GM12878 (cell line): Measurements from ENCODE around the gene JUND. TPM values are rescaled to one million over a fixed set of nuclear protein-coding genes. Genes with fewer than 3 reads are reported as not detected.

Experiments used
- ATAC-seq: fragments of 200-7000 bp; cut with Tn5 transposase; 3 replicates; pipeline ENCODE4 v1.9.1; 2020; ENCODE audit warnings: mild to moderate bottlenecking, moderate library complexity
- BruUV-seq: library from RNA; stranded (reverse); fragments of 400-500 nt; replicated peaks from 2 replicates; lab custom pipeline; 2021; lab: Mats Ljungman, UMichigan
- CTCF ChIA-PET: fragments of 300-600 bp; sonication (Branson Sonifier 250); formaldehyde crosslinking; extraction: SDS; loops from one replicate; lab custom pipeline; 2021; ENCODE audit warnings: inconsistent platforms; lab: Yijun Ruan, JAX
- POLR2A ChIA-PET: fragments of 350-600 bp; formaldehyde crosslinking; extraction: SDS; loops from one replicate; lab custom pipeline; 2021; ENCODE audit warnings: inconsistent platforms; lab: Charles Lee
- RAD21 ChIA-PET: fragments of 300-600 bp; sonication (Branson Sonifier 250); formaldehyde crosslinking; loops from one replicate; lab custom pipeline; 2023; ENCODE audit warnings: antibody characterized with exemption; ENCODE audit not compliant: unreplicated experiment; lab: Charles Lee
- SMC1A ChIA-PET: fragments of 300-600 bp; sonication (Branson Sonifier 250); formaldehyde crosslinking; loops from one replicate; lab custom pipeline; 2023; ENCODE audit not compliant: unreplicated experiment, uncharacterized antibody; lab: Charles Lee
- DNase-seq: peaks from one replicate; pipeline ENCODE4 v3.0.0-alpha.2; 2011; ENCODE audit warnings: low read depth, low spot score
- FAIRE-seq: peaks from 3 replicates; lab custom pipeline; 2011; peaks lifted over from hg19 to GRCh38; lab: Jason Lieb, UNC
- H2AFZ ChIP-seq: 2 replicates; pipeline ENCODE4 v1.6.0; 2011; ENCODE audit warnings: low read depth, low read length, control low read depth; ENCODE audit not compliant: control insufficient read depth
- H3K27ac ChIP-seq: 2 replicates; pipeline ENCODE4 v1.5.1; 2011; ENCODE audit warnings: control low read depth; ENCODE audit not compliant: control insufficient read depth, insufficient read depth
- H3K27me3 ChIP-seq, 2 experiments: replicated peaks in 1 of 2; 2 replicates each; pipeline versions ENCODE4 v1.6.0 to v1.6.1; 2011; ENCODE audit warnings: low read length in 1 of 2; ENCODE audit not compliant: control insufficient read depth in 2 of 2, insufficient read depth in 2 of 2
- H3K36me3 ChIP-seq, 2 experiments: 2 replicates each; pipeline ENCODE4 v1.5.1; 2011; ENCODE audit warnings: low read length in 1 of 2; ENCODE audit not compliant: control insufficient read depth in 2 of 2, insufficient read depth in 2 of 2
- H3K4me1 ChIP-seq: 2 replicates; pipeline ENCODE4 v1.6.1; 2011; ENCODE audit warnings: mild to moderate bottlenecking, low read length, moderate library complexity, mixed read lengths; ENCODE audit not compliant: control insufficient read depth, insufficient read depth
- H3K4me2 ChIP-seq: 2 replicates; pipeline ENCODE4 v1.6.0; 2011; ENCODE audit warnings: control low read depth; ENCODE audit not compliant: control insufficient read depth, insufficient read depth
- H3K4me3 ChIP-seq: fragments of 200-600 bp; sonication (generic); 2 replicates; pipeline ENCODE4 v1.5.1; 2016
- H3K79me2 ChIP-seq: 2 replicates; pipeline ENCODE4 v1.6.0; 2011; ENCODE audit warnings: low read length; ENCODE audit not compliant: control insufficient read depth, insufficient read depth
- H3K9ac ChIP-seq: 2 replicates; pipeline ENCODE4 v1.8.0; 2011; ENCODE audit warnings: low read length, control low read depth, mixed read lengths; ENCODE audit not compliant: control insufficient read depth, insufficient read depth
- H3K9me3 ChIP-seq: replicated peaks from 3 replicates; pipeline ENCODE4 v1.5.1; 2011; ENCODE audit warnings: mild to moderate bottlenecking, low read length; ENCODE audit not compliant: control insufficient read depth, insufficient read depth
- H4K20me1 ChIP-seq: 2 replicates; pipeline ENCODE4 v1.6.0; 2011; ENCODE audit not compliant: control insufficient read depth, insufficient read depth
- BACH1 ChIP-seq: fragments of 450-650 bp; IDR thresholded peaks from 2 replicates; pipeline ENCODE4 v1.6.1; 2017; ENCODE audit warnings: mild to moderate bottlenecking, borderline replicate concordance
- IKZF1 ChIP-seq: fragments of 450-650 bp; conservative IDR thresholded peaks from 2 replicates; pipeline ENCODE4 v1.6.1; 2017; ENCODE audit warnings: antibody characterized with exemption, mild to moderate bottlenecking
- MTA2 ChIP-seq: fragments of 450-650 bp; IDR thresholded peaks from 2 replicates; pipeline ENCODE4 v1.6.1; 2016; ENCODE audit warnings: low read depth, mild to moderate bottlenecking, moderate library complexity
- MXI1 ChIP-seq: fragments of 150-350 bp; IDR thresholded peaks from 2 replicates; pipeline ENCODE4 v1.6.1; 2011; ENCODE audit warnings: low read depth, mild to moderate bottlenecking, inconsistent platforms, low read length, improper control_type of control experiment
- NBN ChIP-seq: fragments of 450-650 bp; IDR thresholded peaks from 2 replicates; pipeline ENCODE4 v1.6.1; 2016
- NFXL1 ChIP-seq: fragments of 450-650 bp; IDR thresholded peaks from 2 replicates; pipeline ENCODE4 v1.6.1; 2017; ENCODE audit warnings: antibody characterized with exemption, mild to moderate bottlenecking, borderline replicate concordance
- POLR2A ChIP-seq: IDR thresholded peaks from 2 replicates; pipeline ENCODE4 v1.6.1; 2011; ENCODE audit warnings: low read depth, mild to moderate bottlenecking, low read length
- POLR2AphosphoS5 ChIP-seq: IDR thresholded peaks from 2 replicates; pipeline ENCODE4 v1.6.1; 2011; ENCODE audit warnings: mild to moderate bottlenecking, low read length, inconsistent platforms
- RUNX3 ChIP-seq: IDR thresholded peaks from 2 replicates; pipeline ENCODE4 v1.6.1; 2012; ENCODE audit warnings: low read length, inconsistent platforms
- SMC3 ChIP-seq: IDR thresholded peaks from 2 replicates; pipeline ENCODE4 v1.6.1; 2011; ENCODE audit warnings: low read length, improper control_type of control experiment, borderline replicate concordance
- USF2 ChIP-seq: IDR thresholded peaks from 2 replicates; pipeline ENCODE4 v1.6.1; 2011; ENCODE audit warnings: low read depth, low read length, improper control_type of control experiment, borderline replicate concordance
- ZBED1 ChIP-seq: IDR thresholded peaks from 2 replicates; pipeline ENCODE4 v1.6.1; 2016; ENCODE audit warnings: borderline replicate concordance
- WGBS: methylation state at CpG from one replicate; pipeline ENCODE4 v1.1.6; 2016; ENCODE audit warnings: low lambda C conversion rate; ENCODE audit not compliant: insufficient replicate concordance, insufficient coverage; ENCODE audit errors: missing lambda C conversion rate; 5-methylcytosine and 5-hydroxymethylcytosine counted together
- in situ Hi-C: fragments of 300-500 bp; cut with MboI; formaldehyde crosslinking; loops from 9 replicates; pipeline ENCODE4 v1.14.3; 2018; ENCODE audit warnings: mixed read lengths
- intact Hi-C: fragments of 100-400 bp; cut with micrococcal nuclease; formaldehyde crosslinking; loops from one replicate; pipeline ENCODE4 v1.14.2; 2022; ENCODE audit not compliant: unreplicated experiment
- polyA plus RNA-seq, 11 experiments: library from polyadenylated mRNA; depleted of rRNA in 4 of 11; unstranded in 6 of 11; stranded (reverse) in 5 of 11; fragments of >200 nt; fragmentation: Nextera tagmentation in 4 of 11; fragmentation: Illumina TruSeq in 1 of 11; extraction: Ambion mirVana in 4 of 11; extraction: Trizol in 1 of 11; gene quantifications; 1 replicate in 1 of 11; 2 replicates in 10 of 11; pipeline versions ENCODE4 v1.2.1 to v1.2.3, GENCODE V29; 2011 to 2016; ENCODE audit warnings: inconsistent platforms in 2 of 11, missing spikeins in 2 of 11, low read depth in 1 of 11
- total RNA-seq, 4 experiments: library from RNA; depleted of rRNA in 3 of 4; stranded (reverse); fragments of >200 nt in 3 of 4; fragmentation: Illumina TruSeq in 1 of 4; extraction: Trizol in 1 of 4; gene quantifications; 2 replicates each; pipeline versions ENCODE4 v1.2.1 to v1.2.3, GENCODE V29; 2013 to 2021
- TF ChIP-seq, protein P1 (sequence below), 3 experiments: IDR thresholded peaks in 2 of 3; conservative IDR thresholded peaks in 1 of 3; 2 replicates each; pipeline ENCODE4 v1.5.1; 2011; ENCODE audit warnings: low read depth in 3 of 3, low read length in 3 of 3, mild to moderate bottlenecking in 3 of 3, control low read depth in 2 of 3, moderate library complexity in 2 of 3, inconsistent platforms in 1 of 3, mixed read lengths in 1 of 3; ENCODE audit not compliant: control insufficient read depth in 2 of 3, insufficient read depth in 1 of 3; ENCODE audit errors: extremely low read depth in 1 of 3

JUND gene
- total and polyA plus RNA-seq, 10 of the 15 experiments (the other 5 are each of a cell fraction or from before 2014, with no cell fraction given) = 7.4 to 164 (median 18.8) TPM

- TF ChIP-seq USF2 = no peak
Measured at GRCh38 chr19:18279266-18279515, 2.2 kb downstream of the JUND start (continued).

DNA sequence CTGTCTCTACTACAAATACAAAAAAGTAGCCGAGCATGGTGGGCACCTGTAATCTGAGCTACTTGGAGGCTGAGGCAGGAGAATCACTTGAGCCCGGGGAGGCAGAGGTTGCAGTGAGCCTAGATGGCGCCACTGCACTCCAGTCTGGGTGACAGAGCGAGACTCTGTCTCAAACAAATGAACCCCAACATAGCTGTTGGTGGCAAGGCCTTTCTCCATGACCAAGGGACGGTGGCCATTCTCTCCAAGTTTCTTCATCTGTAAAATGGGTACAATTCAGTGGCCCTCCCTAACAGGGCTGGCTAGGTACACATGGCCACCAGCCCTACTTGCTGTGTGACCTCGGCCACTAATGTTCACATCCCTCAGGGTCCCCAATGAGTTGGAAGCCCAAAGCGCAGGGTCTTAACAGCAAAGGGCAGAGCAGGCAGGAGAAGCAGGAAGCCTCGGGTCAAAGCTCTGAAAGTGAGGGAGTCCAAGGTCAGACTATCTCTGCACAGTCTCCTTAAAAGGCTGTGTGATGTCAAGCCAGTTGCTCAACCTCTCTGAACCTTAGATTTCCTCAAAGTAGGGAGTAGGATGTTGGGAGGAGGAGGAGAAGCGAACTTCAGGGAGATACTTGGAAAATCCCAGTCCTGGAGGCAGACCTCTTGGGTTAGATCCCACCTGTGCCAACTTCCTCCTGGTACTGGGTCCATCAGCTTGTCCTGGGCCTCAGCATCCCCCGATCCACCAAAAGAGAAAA, 2.7 kb downstream of the JUND start:
- POLR2A ChIA-PET = interaction anchor here (0.7 to 8.4 kb wide), 16 partner anchors 13 to 308 kb away, joined by 3 to 206 read pairs (median 23); partner anchors contain the start of genes LSM4, PGPEP1 and RAB3A
- peak overlapping the region; percentile 98 for H3K4me3 ChIP-seq
- peaks cover 21% of the 10 kb centered on the region for H3K4me1 ChIP-seq
- H2AFZ ChIP-seq = no peak overlapping the region
- 0 out of 2 replicates have a peak, but pooled peaks have one; percentile 2 for TF ChIP-seq RUNX3
- no peak for TF ChIP-seq MTA2
- 0 out of 2 replicates have a peak, but pooled peaks have one; percentile 4 for TF ChIP-seq SMC3
- TF ChIP-seq ZBED1 = peak; percentile 10; the same call in 1 of the 2 replicates
- 0 out of 2 replicates have a peak, but pooled peaks have one; percentile 84 for TF ChIP-seq NFXL1
- TF ChIP-seq, protein P1, sequence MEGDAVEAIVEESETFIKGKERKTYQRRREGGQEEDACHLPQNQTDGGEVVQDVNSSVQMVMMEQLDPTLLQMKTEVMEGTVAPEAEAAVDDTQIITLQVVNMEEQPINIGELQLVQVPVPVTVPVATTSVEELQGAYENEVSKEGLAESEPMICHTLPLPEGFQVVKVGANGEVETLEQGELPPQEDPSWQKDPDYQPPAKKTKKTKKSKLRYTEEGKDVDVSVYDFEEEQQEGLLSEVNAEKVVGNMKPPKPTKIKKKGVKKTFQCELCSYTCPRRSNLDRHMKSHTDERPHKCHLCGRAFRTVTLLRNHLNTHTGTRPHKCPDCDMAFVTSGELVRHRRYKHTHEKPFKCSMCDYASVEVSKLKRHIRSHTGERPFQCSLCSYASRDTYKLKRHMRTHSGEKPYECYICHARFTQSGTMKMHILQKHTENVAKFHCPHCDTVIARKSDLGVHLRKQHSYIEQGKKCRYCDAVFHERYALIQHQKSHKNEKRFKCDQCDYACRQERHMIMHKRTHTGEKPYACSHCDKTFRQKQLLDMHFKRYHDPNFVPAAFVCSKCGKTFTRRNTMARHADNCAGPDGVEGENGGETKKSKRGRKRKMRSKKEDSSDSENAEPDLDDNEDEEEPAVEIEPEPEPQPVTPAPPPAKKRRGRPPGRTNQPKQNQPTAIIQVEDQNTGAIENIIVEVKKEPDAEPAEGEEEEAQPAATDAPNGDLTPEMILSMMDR (IDR thresholded peaks at IDR 0.05 in 2 of 3, conservative IDR thresholded peaks at IDR 0.05 in 1 of 3; ENCODE audit: control insufficient read depth in 2 of 3, extremely low read depth in 1 of 3, insufficient read depth in 1 of 3, low read depth in 3 of 3, low read length in 3 of 3) = peak; percentile 1 to 43 (median 38); a peak in 3 of 6 replicates
- 0 out of 2 replicates have a peak, but pooled peaks have one; percentile 25 for TF ChIP-seq MXI1
- TF ChIP-seq POLR2AphosphoS5 = peak; percentile 18
- TF ChIP-seq NBN = no peak
- peak; percentile 57 for TF ChIP-seq POLR2A
- TF ChIP-seq BACH1 = peak; percentile 11; the same call in 1 of the 2 replicates
- no peak for TF ChIP-seq IKZF1
- intact Hi-C loops = loop anchor here (1.0 to 5.0 kb wide), 4 partner anchors 27 to 64 kb away; partner anchors contain the start of genes LSM4 and PGPEP1
- H3K79me2 ChIP-seq = peaks cover 40% of the 10 kb centered on the region
- H3K27ac ChIP-seq = peak overlapping the region; percentile 60
- peak overlapping the region; percentile 93 for H3K9ac ChIP-seq
- SMC1A ChIA-PET = interaction anchor here (0.9 to 6.3 kb wide), 26 partner anchors 9 to 137 kb away, joined by 3 to 176 read pairs (median 5); partner anchors contain the start of genes LRRC25, LSM4 and MPV17L2
- DNase-seq (no peak), ATAC-seq (no peak), FAIRE-seq (peak; percentile 85)
- no TSS peak for BruUV-seq
- CTCF ChIA-PET = interaction anchor here (0.9 to 14.1 kb wide), 34 partner anchors 9 to 165 kb away, joined by 3 to 516 read pairs (median 6); partner anchors contain the start of genes LSM4, PGPEP1 and RAB3A
- in situ Hi-C loops = loop anchor here (5.0 kb wide), 2 partner anchors 44 to 129 kb away; partner anchors contain the start of gene LSM4
- peaks cover 0 to 4% of the 10 kb centered on the region in 2 experiments; a peak in 2 of 4 replicates for H3K36me3 ChIP-seq
- no peaks in the 10 kb centered on the region for H3K27me3 ChIP-seq
- H3K9me3 ChIP-seq = no peaks in the 10 kb centered on the region
- RAD21 ChIA-PET = interaction anchor here (0.6 to 7.1 kb wide), 23 partner anchors 13 to 141 kb away, joined by 3 to 259 read pairs (median 11); partner anchors contain the start of genes LSM4, MPV17L2, PGPEP1 and RAB3A
- peak overlapping the region; percentile 91 for H3K4me2 ChIP-seq
- WGBS = 17% methylated on average over 10 of the region's 10 CpGs
- peaks cover 14% of the 10 kb centered on the region for H4K20me1 ChIP-seq
